GM18519 (cell line): Measurements from ENCODE around the gene ROR1.
"Not testable (repeated sequence)": the region's sequence is repeated elsewhere in the genome, so short reads cannot be mapped to it uniquely, and the experiment has no call there.

Experiments
- ATAC-seq: cut with Tn5 transposase; IDR thresholded peaks from one replicate; pipeline ENCODE4 v1.9.1; 2021; ENCODE audit warnings: mild to moderate bottlenecking, moderate library complexity; ENCODE audit not compliant: unreplicated experiment, low FRiP score

The ROR1 gene

GRCh38 chr1:63757334-63757733, 16.5 kb upstream of the ROR1 start:
- ATAC-seq = no peak

- no peak for ATAC-seq
These were observed 15.0 kb upstream of the ROR1 start for GRCh38 chr1:63758791-63759190.

- ATAC-seq = no peak
These were observed 14.0 kb upstream of the ROR1 start for GRCh38 chr1:63759778-63760177.

- no peak for ATAC-seq
These were observed 3.4 kb upstream of the ROR1 start for GRCh38 chr1:63770381-63770780.

- no peak for ATAC-seq
These were observed 1.6 kb upstream of the ROR1 start for GRCh38 chr1:63772201-63772600.

- no peak for ATAC-seq
These were observed 941 bp upstream of the ROR1 start for GRCh38 chr1:63772876-63773275.

- ATAC-seq = no peak
These were observed 362 bp upstream of the ROR1 start for GRCh38 chr1:63773496-63773814.

GRCh38 chr1:63774617-63775417, 1.0 kb downstream of the ROR1 start:
- no peak for ATAC-seq

GRCh38 chr1:63775418-63776127, 1.8 kb downstream of the ROR1 start:
- no peak for ATAC-seq

- no peak for ATAC-seq
These were observed 3.5 kb downstream of the ROR1 start for GRCh38 chr1:63777286-63777685.

GRCh38 chr1:63777965-63778880, 4.4 kb downstream of the ROR1 start:
- no peak for ATAC-seq

- ATAC-seq = no peak
These were observed 5.8 kb downstream of the ROR1 start for GRCh38 chr1:63779338-63780211.

- ATAC-seq = no peak
These were observed 6.7 kb downstream of the ROR1 start for GRCh38 chr1:63780565-63780964.

- no peak for ATAC-seq
These were observed 9.2 kb downstream of the ROR1 start for GRCh38 chr1:63782982-63783381.

- no peak for ATAC-seq
These were observed 10.3 kb downstream of the ROR1 start for GRCh38 chr1:63784083-63784482.

GRCh38 chr1:63784489-63785390, 10.9 kb downstream of the ROR1 start:
- ATAC-seq = no peak

GRCh38 chr1:63787270-63787669, 13.5 kb downstream of the ROR1 start:
- not testable (repeated sequence) for ATAC-seq

- no peak for ATAC-seq
These were observed 14.1 kb downstream of the ROR1 start for GRCh38 chr1:63787875-63788274.
